GM12875 (cell line): ENCODE data around the gene CAPN8.
"Not testable (repeated sequence)": the region's sequence is repeated elsewhere in the genome, so short reads cannot be mapped to it uniquely, and the experiment has no call there.

Experiments used
- H3K4me3 ChIP-seq: one replicate; pipeline ENCODE4 v1.5.1; 2011; ENCODE audit warnings: low read depth, low read length, control low read depth
- CTCF ChIP-seq: IDR thresholded peaks from 2 replicates; pipeline ENCODE4 v1.5.1; 2011; ENCODE audit warnings: low read depth, mild to moderate bottlenecking, control low read depth, inconsistent platforms, low read length, moderate library complexity, borderline replicate concordance; ENCODE audit not compliant: insufficient read depth

Gene CAPN8

GRCh38 chr1:223519116-223519515, 146.4 kb downstream of the CAPN8 start:
- H3K4me3 ChIP-seq, result no peak overlapping the region
- TF ChIP-seq CTCF, result no peak

- not testable (repeated sequence) for H3K4me3 ChIP-seq
Observed at GRCh38 chr1:223518553-223518952, 146.9 kb downstream of the CAPN8 start.

DNA sequence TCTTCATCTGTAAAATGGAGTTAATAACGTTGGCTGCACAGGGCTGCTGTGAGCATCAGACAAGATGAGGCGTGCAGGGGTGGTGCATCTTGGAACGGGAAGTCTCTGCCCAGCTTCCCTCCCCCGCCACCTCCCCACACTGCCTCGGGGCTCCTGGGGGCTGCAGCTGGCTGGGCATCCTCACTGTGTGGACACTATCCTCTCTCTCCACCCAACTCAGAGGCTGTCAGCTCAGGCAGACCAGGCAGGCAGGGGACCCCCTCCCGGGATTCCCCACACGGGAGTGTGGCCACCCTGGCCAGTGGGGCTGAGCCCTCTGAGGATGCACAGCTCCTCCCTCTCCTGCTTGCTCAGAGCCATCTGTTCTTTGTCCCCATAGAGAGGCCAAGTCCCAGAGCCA, 149.6 kb downstream of the CAPN8 start:
- no peak for TF ChIP-seq CTCF
- H3K4me3 ChIP-seq, result no peak overlapping the region

DNA sequence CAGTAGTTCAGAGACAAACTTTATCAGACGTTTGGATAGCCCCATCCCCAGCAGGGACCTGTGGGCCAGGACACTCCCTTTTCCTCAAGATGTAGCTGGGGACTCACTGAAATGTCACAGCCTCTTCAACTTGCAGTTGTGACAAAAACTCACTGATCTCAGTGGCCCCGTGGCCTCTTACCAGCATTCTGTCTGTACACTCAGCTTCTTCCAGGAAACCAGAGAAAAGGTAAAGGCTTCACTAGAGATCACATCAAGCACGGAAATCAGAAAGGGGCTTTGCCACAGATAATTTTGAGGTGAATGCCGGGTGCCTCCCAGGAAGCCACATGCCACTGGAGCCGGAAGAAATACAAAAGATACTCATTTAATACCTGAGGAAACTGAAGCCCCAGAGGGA, 150.1 kb downstream of the CAPN8 start:
- no peak for TF ChIP-seq CTCF
- no peak overlapping the region for H3K4me3 ChIP-seq

DNA sequence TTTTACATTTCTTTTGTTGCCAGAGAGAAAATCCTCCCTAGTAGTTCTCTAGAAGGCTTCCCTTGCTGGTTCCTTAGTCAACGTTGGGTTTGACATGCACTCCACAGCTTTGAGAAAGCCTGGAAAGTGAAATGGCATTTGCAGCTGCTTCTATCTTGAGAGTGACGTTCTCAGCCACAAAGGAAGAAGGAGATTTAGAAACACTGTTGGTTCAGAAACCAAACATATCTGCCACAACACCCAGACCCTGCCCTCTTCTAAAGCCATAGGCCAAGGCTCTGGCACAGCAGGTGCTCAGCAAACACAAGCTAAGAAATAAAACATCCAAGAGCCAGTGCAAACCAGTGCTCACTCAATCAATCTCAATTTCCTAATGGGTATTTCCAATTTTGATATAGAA, 150.9 kb downstream of the CAPN8 start:
- H3K4me3 ChIP-seq, result no peak overlapping the region
- no peak for TF ChIP-seq CTCF

GRCh38 chr1:223513309-223513708, 152.2 kb downstream of the CAPN8 start:
- no peak for TF ChIP-seq CTCF
- H3K4me3 ChIP-seq, result no peak overlapping the region

- no peak overlapping the region for H3K4me3 ChIP-seq
- TF ChIP-seq CTCF, result no peak
Observed at GRCh38 chr1:223512057-223512456, 153.4 kb downstream of the CAPN8 start.

- no peak overlapping the region for H3K4me3 ChIP-seq
- TF ChIP-seq CTCF, result no peak
Observed at GRCh38 chr1:223508796-223509195, 156.7 kb downstream of the CAPN8 start.
